ENCODE measurements around the gene WIPF1.

WIPF1 gene

DNA sequence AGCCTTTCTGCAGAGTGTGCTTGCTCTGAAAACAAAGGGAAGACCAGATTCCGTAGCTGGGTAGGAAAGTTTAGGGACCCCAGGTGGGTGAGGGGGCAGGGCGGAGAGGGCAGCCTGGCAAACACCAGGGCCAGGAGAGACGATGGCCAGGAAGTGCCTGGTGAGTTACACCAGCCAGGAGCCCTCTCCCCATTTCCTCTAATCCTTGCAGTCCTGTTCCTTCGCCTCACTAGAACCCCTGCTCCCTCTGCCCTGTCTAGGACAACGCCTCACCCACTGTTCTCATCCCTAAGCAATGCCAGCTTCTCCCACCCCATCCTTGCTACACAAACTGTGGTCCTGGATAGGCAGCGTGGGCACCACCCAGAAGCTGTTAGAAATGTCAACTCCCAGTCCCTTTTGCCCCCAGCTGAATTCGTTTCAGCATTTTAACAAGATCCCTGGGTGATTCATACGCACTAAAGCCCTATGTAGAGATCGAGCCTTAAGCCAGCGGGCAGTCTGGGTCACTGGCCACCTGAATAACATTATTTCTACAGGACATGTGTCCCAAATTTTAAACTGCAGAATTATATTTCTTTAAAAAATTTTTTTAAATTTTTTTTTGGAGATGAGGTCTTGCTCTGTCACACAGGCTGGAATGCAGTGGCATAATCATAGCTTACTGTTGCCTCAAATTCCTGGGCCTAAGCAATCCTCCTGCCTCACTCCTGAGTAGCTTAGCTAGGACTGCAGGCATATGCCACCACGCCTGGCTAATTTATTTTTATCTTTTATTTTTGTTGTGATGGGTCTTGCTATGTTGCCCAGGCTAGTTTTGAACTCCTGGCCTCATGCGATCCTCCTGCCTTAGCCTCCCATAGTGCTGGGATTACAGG is 10.9 kb downstream of the WIPF1 start:
- no peak overlapping the region for H3K27ac ChIP-seq (ENCODE audit: low read depth, low read length)
- H3K9me3 ChIP-seq (ENCODE audit: control insufficient read depth, insufficient read depth, low read depth, low read length), result no peaks in the 10 kb centered on the region
- no peaks in the 10 kb centered on the region for H3K36me3 ChIP-seq (ENCODE audit: control insufficient read depth, insufficient read depth, low read length)
- no peaks in the 10 kb centered on the region for H3K27me3 ChIP-seq (ENCODE audit: control insufficient read depth, insufficient read depth, low read length)
- no peak overlapping the region for H3K9ac ChIP-seq (ENCODE audit: low read length)
- H3K4me3 ChIP-seq (ENCODE audit: low read depth, low read length), result peak overlapping the region; percentile 8; the same call in 1 of the 2 replicates
- peaks cover 30% of the 10 kb centered on the region for H3K4me1 ChIP-seq (ENCODE audit: control insufficient read depth, insufficient read depth, low read length)

DNA sequence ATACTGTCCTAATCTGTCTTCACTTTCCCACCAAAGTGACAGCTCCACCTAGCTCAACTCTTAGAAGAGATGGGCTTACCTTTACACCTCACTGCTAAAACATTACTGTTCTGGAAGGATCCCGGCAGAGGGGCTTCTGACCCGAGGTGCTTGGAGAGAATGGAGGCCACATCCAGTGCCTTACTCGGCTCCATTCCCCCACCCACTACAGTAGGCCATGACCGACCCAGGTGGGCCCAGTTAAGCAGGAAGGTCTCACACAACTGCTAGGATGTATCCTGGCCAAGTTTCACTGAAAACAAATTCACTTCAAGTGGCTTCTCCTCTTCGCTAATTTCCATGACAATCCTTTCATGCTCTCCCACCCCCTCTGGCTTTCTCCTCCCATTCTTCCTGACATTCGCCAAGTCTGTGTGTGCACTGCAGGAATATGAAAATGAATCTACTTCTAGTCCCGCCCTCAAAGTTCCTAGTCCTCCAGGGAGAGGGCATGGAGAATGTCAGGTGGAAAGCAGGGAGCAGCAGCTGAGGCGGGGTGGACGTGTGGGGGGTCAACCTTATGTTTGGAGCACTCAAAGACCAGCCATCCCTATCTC is 11.8 kb downstream of the WIPF1 start:
- no peaks in the 10 kb centered on the region for H3K36me3 ChIP-seq (ENCODE audit: control insufficient read depth, insufficient read depth, low read length)

DNA sequence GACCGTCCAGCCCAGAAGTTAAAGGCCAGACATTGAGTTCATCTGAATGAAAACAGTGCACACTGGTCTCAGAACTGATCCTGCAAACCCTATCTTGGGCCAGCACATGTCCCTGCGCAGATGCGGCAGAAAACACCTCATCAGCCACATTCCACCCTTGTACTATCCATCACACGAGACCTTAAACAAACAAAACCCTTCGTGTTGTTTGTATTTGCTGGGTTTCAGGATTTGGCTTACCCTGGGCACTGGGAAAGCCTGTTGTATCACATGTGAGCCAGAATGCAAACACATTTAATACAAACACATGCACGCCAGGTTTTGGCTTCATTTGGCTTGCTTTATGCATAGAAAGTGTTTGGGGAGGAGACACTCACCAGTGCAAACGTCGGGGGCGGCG is 12.5 kb downstream of the WIPF1 start:
- no peaks in the 10 kb centered on the region for H3K36me3 ChIP-seq (ENCODE audit: control insufficient read depth, insufficient read depth, low read length)
- no peak overlapping the region for H3K27ac ChIP-seq (ENCODE audit: low read depth, low read length)
- peaks cover 30% of the 10 kb centered on the region for H3K4me1 ChIP-seq (ENCODE audit: control insufficient read depth, insufficient read depth, low read length)
- no peaks in the 10 kb centered on the region for H3K9me3 ChIP-seq (ENCODE audit: control insufficient read depth, insufficient read depth, low read depth, low read length)
- H3K9ac ChIP-seq (ENCODE audit: low read length), result no peak overlapping the region
- H3K27me3 ChIP-seq (ENCODE audit: control insufficient read depth, insufficient read depth, low read length), result no peaks in the 10 kb centered on the region
- H3K4me3 ChIP-seq (ENCODE audit: low read depth, low read length), result no peak overlapping the region

More for the DNA sequence above, 11.8 kb downstream of the WIPF1 start:
- Histone ChIP-seq H3K27me3 (ENCODE audit: control insufficient read depth, insufficient read depth, low read length) (no peaks in the 10 kb centered on the region), H3K27ac (ENCODE audit: low read depth, low read length) (no peak overlapping the region), H3K4me3 (ENCODE audit: low read depth, low read length) (peak overlapping the region; percentile 29; the same call in 1 of the 2 replicates), H3K9ac (ENCODE audit: low read length) (no peak overlapping the region), H3K9me3 (ENCODE audit: control insufficient read depth, insufficient read depth, low read depth, low read length) (no peaks in the 10 kb centered on the region), H3K4me1 (ENCODE audit: control insufficient read depth, insufficient read depth, low read length) (peaks cover 30% of the 10 kb centered on the region)

DNA sequence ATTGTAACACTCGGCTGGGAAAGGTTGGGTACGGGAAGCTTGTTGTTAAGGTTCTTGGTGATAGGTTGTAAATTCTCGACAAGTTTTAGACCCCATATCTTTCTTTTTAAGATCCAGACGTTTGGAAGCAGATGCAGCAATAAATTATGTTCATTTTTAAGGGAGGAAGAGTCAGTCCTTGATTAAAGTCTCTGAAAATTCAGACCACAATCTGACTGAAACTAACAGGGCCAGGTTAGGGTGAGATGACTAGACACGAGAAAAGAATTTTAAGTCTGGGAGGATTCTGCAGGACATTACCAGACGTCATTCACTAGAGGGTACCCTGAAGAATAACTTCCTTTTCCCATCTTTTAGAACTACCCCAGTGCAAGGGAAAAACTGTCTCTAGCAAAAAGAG is 16.1 kb downstream of the WIPF1 start:
- Histone ChIP-seq H3K9ac (ENCODE audit: low read length) (no peak overlapping the region), H3K9me3 (ENCODE audit: control insufficient read depth, insufficient read depth, low read depth, low read length) (no peaks in the 10 kb centered on the region), H3K27me3 (ENCODE audit: control insufficient read depth, insufficient read depth, low read length) (no peaks in the 10 kb centered on the region), H3K27ac (ENCODE audit: low read depth, low read length) (no peak overlapping the region), H3K4me3 (ENCODE audit: low read depth, low read length) (no peak overlapping the region), H3K36me3 (ENCODE audit: control insufficient read depth, insufficient read depth, low read length) (no peaks in the 10 kb centered on the region), H3K4me1 (ENCODE audit: control insufficient read depth, insufficient read depth, low read length) (peaks cover 21% of the 10 kb centered on the region)

DNA sequence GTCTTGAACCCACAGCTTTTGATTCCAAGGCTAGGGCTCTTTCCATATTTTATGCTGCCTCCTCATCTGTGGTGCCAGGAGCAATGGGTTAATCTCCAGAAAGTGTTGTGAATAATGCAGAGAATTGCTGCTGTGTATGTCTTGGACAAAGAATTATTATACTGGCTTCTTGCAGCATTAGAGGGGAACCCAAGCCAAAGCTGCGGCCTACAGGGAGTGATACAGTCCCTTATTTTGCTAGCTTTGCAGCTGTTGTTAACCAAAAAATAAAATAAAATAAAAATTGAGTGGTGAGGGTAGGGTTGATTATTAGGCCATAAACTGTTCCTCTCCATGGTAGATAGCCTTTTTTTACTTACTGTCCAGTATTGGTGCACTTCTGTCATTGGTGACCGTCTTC is 16.7 kb downstream of the WIPF1 start:
- H3K4me1 ChIP-seq (ENCODE audit: control insufficient read depth, insufficient read depth, low read length), result peaks cover 16% of the 10 kb centered on the region
- H3K27ac ChIP-seq (ENCODE audit: low read depth, low read length), result no peak overlapping the region
- no peak overlapping the region for H3K4me3 ChIP-seq (ENCODE audit: low read depth, low read length)
- 0 out of 2 replicates have a peak, but pooled peaks cover 1% of the 10 kb centered on the region for H3K36me3 ChIP-seq (ENCODE audit: control insufficient read depth, insufficient read depth, low read length)
- no peaks in the 10 kb centered on the region for H3K27me3 ChIP-seq (ENCODE audit: control insufficient read depth, insufficient read depth, low read length)
- H3K9ac ChIP-seq (ENCODE audit: low read length), result no peak overlapping the region
- no peaks in the 10 kb centered on the region for H3K9me3 ChIP-seq (ENCODE audit: control insufficient read depth, insufficient read depth, low read depth, low read length)

DNA sequence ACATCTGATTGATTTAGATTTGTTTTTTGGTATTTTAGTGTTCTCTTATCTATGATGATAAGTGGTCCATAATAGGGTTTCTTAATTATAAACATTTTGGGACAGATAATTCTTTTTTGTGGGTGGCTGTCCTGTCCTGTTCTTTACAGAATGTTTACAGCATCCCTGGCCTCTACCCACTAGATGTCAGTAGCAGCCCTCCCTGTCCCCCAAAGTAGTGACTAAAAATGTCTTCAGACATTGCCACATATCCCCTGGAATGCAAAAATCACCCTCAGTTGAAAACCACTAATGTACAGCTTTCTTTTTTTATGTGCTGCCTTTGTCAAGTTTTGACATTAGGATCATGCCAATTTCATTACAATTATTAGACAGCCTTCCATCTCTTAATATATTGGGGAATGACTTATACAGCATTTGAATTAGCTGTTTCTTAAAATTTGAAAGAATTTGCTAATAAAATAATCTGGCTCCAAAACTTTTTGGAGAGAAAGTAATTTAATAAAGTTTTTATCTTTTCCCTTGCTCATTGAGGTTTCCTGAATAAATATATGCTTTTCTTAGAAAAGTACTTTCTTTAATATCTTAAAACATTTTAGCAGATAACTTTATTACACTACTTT is 19.5 kb downstream of the WIPF1 start:
- Histone ChIP-seq H3K27me3 (ENCODE audit: control insufficient read depth, insufficient read depth, low read length) (no peaks in the 10 kb centered on the region), H3K27ac (ENCODE audit: low read depth, low read length) (no peak overlapping the region), H3K4me1 (ENCODE audit: control insufficient read depth, insufficient read depth, low read length) (peaks cover 2% of the 10 kb centered on the region; the same call in 1 of the 2 replicates), H3K9me3 (ENCODE audit: control insufficient read depth, insufficient read depth, low read depth, low read length) (no peaks in the 10 kb centered on the region), H3K36me3 (ENCODE audit: control insufficient read depth, insufficient read depth, low read length) (0 out of 2 replicates have a peak, but pooled peaks cover 2% of the 10 kb centered on the region), H3K9ac (ENCODE audit: low read length) (no peak overlapping the region), H3K4me3 (ENCODE audit: low read depth, low read length) (no peak overlapping the region)

DNA sequence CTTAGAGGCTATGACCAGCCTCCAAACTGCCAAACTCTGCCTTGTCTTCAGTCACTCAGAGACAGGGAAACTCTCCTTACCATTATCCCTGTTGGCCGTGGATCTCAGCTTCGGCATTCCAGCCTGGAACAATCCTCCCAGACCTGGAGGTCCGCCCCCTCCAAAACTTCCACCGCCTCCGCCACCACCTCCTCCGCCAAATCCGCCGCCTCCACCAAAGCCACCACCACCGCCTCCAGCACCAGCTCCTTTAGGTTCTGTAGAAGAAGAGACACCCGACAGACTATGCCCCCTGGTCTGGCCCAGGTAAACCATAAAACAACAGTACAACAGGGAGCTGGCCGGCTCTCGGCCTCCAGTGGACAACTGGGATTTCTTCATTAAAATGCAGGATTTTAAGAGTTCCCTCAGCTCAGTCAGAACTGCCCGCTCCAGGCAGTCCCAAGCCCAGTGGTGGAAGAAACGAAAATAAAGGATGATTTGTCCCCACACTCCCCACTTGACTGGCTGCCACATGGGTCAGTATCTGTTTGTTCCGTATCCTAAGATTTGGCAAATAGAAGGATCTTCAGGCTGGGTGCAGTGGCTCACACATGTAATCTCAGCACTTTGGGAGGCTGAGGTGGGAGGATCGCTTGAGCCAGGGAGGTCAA is 22.4 kb downstream of the WIPF1 start:
- Histone ChIP-seq H3K4me3 (ENCODE audit: low read depth, low read length) (no peak overlapping the region), H3K27ac (ENCODE audit: low read depth, low read length) (no peak overlapping the region), H3K36me3 (ENCODE audit: control insufficient read depth, insufficient read depth, low read length) (peaks cover 11% of the 10 kb centered on the region; the same call in 1 of the 2 replicates), H3K27me3 (ENCODE audit: control insufficient read depth, insufficient read depth, low read length) (no peaks in the 10 kb centered on the region), H3K9ac (ENCODE audit: low read length) (no peak overlapping the region), H3K4me1 (ENCODE audit: control insufficient read depth, insufficient read depth, low read length) (no peaks in the 10 kb centered on the region), H3K9me3 (ENCODE audit: control insufficient read depth, insufficient read depth, low read depth, low read length) (no peaks in the 10 kb centered on the region)

DNA sequence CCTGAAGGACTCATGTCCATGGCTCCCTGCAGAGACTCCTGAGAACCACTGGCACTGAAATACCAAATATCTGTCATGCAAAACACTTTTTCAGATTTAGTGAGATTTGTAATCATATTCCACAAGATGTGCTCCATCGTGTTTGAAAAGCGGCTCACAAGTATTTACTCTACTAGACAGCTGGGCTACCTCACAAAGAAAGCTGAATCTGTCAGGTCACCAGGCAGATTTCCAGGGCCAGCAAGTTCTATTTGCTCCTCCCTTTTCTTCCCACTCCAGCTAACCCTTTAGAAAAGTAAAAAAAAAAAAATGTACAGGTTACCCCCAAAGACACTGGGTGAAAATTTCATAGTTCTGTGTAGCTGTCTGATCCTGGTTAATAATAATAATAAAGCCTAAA is 22.9 kb downstream of the WIPF1 start:
- Histone ChIP-seq H3K27me3 (ENCODE audit: control insufficient read depth, insufficient read depth, low read length) (no peaks in the 10 kb centered on the region), H3K27ac (ENCODE audit: low read depth, low read length) (no peak overlapping the region), H3K9me3 (ENCODE audit: control insufficient read depth, insufficient read depth, low read depth, low read length) (no peaks in the 10 kb centered on the region), H3K9ac (ENCODE audit: low read length) (no peak overlapping the region), H3K4me3 (ENCODE audit: low read depth, low read length) (no peak overlapping the region), H3K4me1 (ENCODE audit: control insufficient read depth, insufficient read depth, low read length) (no peaks in the 10 kb centered on the region), H3K36me3 (ENCODE audit: control insufficient read depth, insufficient read depth, low read length) (peaks cover 11% of the 10 kb centered on the region; the same call in 1 of the 2 replicates)

DNA sequence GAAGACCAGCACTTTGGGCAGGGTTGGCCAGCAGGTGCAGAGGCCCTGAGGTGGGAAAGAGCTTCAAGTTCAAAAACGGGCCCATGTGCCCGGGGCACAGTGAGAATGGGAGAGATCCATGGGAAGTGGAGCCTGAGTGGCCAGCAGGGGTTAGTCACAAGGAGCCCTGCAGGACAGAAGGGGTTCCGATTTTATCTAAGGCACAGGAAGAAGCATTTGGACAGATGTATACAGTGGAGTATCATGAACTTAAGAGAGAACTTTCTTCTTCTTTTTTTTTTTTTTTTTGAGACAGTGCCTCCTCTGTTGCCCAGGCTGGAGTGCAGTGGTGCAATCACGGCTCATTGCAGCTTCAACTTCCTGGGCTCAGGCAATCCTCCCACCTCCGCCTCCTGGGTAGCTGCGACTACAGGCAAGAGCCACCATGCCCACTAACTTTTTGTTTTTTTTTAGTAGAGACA is 24.0 kb downstream of the WIPF1 start:
- H3K4me1 ChIP-seq (ENCODE audit: control insufficient read depth, insufficient read depth, low read length), result no peaks in the 10 kb centered on the region
- H3K4me3 ChIP-seq (ENCODE audit: low read depth, low read length), result no peak overlapping the region
- no peak overlapping the region for H3K9ac ChIP-seq (ENCODE audit: low read length)
- no peaks in the 10 kb centered on the region for H3K27me3 ChIP-seq (ENCODE audit: control insufficient read depth, insufficient read depth, low read length)
- peaks cover 11% of the 10 kb centered on the region; the same call in 1 of the 2 replicates for H3K36me3 ChIP-seq (ENCODE audit: control insufficient read depth, insufficient read depth, low read length)
- no peaks in the 10 kb centered on the region for H3K9me3 ChIP-seq (ENCODE audit: control insufficient read depth, insufficient read depth, low read depth, low read length)
- no peak overlapping the region for H3K27ac ChIP-seq (ENCODE audit: low read depth, low read length)

DNA sequence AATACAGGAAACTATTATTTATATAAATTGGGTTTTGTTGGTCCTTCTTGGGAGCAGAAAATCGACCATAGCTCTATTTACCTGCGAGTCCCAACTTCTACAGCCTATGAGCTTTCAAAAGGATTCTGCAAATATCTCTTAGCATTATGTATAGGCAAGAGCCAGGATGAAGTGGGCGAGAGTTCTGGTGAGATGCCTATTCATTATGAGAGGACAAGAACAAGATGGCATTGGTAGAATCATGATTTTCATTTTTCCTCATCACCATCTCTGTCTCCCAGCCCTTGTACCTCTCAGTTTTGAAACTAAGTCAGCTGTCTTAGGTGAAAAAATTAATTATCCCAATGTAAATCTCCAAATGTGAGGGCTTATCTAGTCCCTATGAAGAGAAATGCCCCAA is 25.0 kb downstream of the WIPF1 start:
- Histone ChIP-seq H3K27me3 (ENCODE audit: control insufficient read depth, insufficient read depth, low read length) (no peaks in the 10 kb centered on the region), H3K36me3 (ENCODE audit: control insufficient read depth, insufficient read depth, low read length) (peaks cover 11% of the 10 kb centered on the region; the same call in 1 of the 2 replicates), H3K27ac (ENCODE audit: low read depth, low read length) (no peak overlapping the region), H3K9me3 (ENCODE audit: control insufficient read depth, insufficient read depth, low read depth, low read length) (no peaks in the 10 kb centered on the region), H3K4me1 (ENCODE audit: control insufficient read depth, insufficient read depth, low read length) (no peaks in the 10 kb centered on the region), H3K9ac (ENCODE audit: low read length) (no peak overlapping the region), H3K4me3 (ENCODE audit: low read depth, low read length) (no peak overlapping the region)

Data from HUES6 (cell line).